Vagina (tissue), 2 donors: ENCODE data around the gene PODXL2.

Experiments
- POLR2A ChIP-seq, 2 donors: fragments of 450-650 bp; IDR thresholded peaks; one replicate each; pipeline ENCODE4 v1.6.1; 2017; ENCODE audit warnings: antibody characterized with exemption in 2 of 2, mild to moderate bottlenecking in 2 of 2, moderate library complexity in 2 of 2
- POLR2AphosphoS5 ChIP-seq, 2 donors: sonication (generic); formaldehyde crosslinking; IDR thresholded peaks; one replicate each; pipeline ENCODE4 v1.9.0; 2017; ENCODE audit warnings: antibody characterized with exemption in 2 of 2, mild to moderate bottlenecking in 2 of 2, low read depth in 1 of 2; ENCODE audit not compliant: insufficient read depth in 1 of 2

DNA sequence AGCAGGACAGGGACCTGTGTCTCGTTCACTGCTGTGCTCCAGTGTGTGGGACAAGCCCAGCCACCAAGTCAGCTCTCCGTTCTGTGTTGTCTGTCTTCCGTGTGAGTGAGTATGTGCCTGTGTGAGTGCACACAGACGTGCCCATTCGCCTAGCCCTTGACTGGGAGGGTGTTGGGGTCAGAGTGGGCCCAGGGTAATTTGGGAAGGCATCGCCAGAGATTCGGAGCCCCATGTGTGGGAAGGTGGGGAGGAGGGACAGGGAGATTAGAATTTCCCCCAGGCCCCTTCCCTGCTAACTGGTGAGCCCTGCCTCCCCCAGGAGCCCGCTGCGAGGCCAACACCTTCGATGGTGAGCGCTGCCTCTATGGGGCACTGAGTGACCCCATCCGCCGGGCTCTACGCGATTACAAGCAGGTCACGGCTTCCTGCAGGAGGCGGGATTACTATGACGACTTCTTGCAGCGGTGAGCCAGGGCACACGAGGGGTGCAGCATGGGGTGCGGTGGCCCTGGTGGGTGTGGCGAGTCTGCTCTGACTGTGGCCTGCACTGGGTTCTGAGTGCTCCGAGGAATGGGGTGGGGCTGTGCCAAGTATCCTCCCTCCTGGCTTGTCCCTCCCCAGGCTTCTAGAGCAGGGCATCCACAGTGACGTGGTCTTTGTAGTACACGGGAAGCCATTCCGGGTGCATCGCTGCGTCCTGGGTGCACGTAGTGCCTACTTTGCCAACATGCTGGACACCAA, 46.8 kb downstream of the PODXL2 start:
- TF ChIP-seq POLR2A (IDR thresholded peaks at IDR 0.05) (no peak), POLR2AphosphoS5 (IDR thresholded peaks at IDR 0.05; ENCODE audit: insufficient read depth in 1 of 2, low read depth in 1 of 2) (no peak)
